HEK293 (cell line): Measurements from ENCODE around the gene SFT2D3.

ENCODE experiments used
- CTCF ChIA-PET: fragments of 350-600 bp; formaldehyde crosslinking; extraction: SDS; loops from one replicate; lab custom pipeline; 2021; ENCODE audit warnings: antibody characterized with exemption; lab: Yijun Ruan, JAX
- POLR2A ChIA-PET: fragments of 300-600 bp; formaldehyde crosslinking; extraction: SDS; loops from one replicate; lab custom pipeline; 2020; ENCODE audit warnings: antibody characterized with exemption, inconsistent platforms; lab: Yijun Ruan, JAX
- H3K27ac ChIP-seq: fragments of 200-500 bp; sonication (Bioruptor generic); 2 replicates; pipeline ENCODE4 v1.5.1; 2014; ENCODE audit warnings: low read depth, low read length, control low read depth, inconsistent platforms; ENCODE audit errors: extremely low read depth
- H3K36me3 ChIP-seq, 2 experiments: fragments of 200-500 bp in 1 of 2; sonication (Bioruptor generic) in 1 of 2; 1 replicate in 1 of 2; 2 replicates in 1 of 2; pipeline ENCODE4 v1.5.1; 2014 to 2017; ENCODE audit warnings: inconsistent platforms in 2 of 2, low read length in 2 of 2; ENCODE audit not compliant: control insufficient read depth in 2 of 2, insufficient read depth in 1 of 2
- H3K4me1 ChIP-seq: fragments of 200-500 bp; sonication (Bioruptor generic); 2 replicates; pipeline ENCODE4 v1.5.1; 2014; ENCODE audit warnings: mild to moderate bottlenecking, low read length, inconsistent platforms; ENCODE audit not compliant: control insufficient read depth, insufficient read depth
- H3K4me3 ChIP-seq: 2 replicates; pipeline ENCODE4 v1.5.1; 2011; ENCODE audit warnings: low read depth, mild to moderate bottlenecking, control low read depth, low read length, moderate library complexity
- H3K9me3 ChIP-seq: fragments of 200-500 bp; sonication (Bioruptor generic); 2 replicates; pipeline ENCODE4 v1.5.1; 2014; ENCODE audit warnings: low read depth, low read length, inconsistent platforms; ENCODE audit not compliant: control insufficient read depth, insufficient read depth
- KLF7 ChIP-seq: fragments of 450-650 bp; formaldehyde crosslinking; IDR thresholded peaks from 2 replicates; pipeline ENCODE4 v1.5.1; 2016; ENCODE audit warnings: missing biosample characterization, missing genetic modification characterization, borderline replicate concordance
- SP3 ChIP-seq: fragments of 450-650 bp; formaldehyde crosslinking; IDR thresholded peaks from 2 replicates; pipeline ENCODE4 v1.5.1; 2016; ENCODE audit warnings: missing biosample characterization, missing genetic modification characterization
- ZBTB26 ChIP-seq: fragments of 450-650 bp; formaldehyde crosslinking; optimal IDR thresholded peaks from 2 replicates; pipeline ENCODE3; 2016; ENCODE audit warnings: missing biosample characterization, mild to moderate bottlenecking, missing genetic modification characterization
- ZNF10 ChIP-seq: fragments of 450-650 bp; formaldehyde crosslinking; IDR thresholded peaks from 2 replicates; pipeline ENCODE4 v1.5.1; 2017; ENCODE audit warnings: missing biosample characterization, missing genetic modification characterization
- ZNF19 ChIP-seq: fragments of 450-650 bp; formaldehyde crosslinking; IDR thresholded peaks from 2 replicates; pipeline ENCODE4; 2016; ENCODE audit warnings: missing biosample characterization, missing genetic modification characterization, low read depth
- ZNF600 ChIP-seq: fragments of 450-650 bp; formaldehyde crosslinking; IDR thresholded peaks from 2 replicates; pipeline ENCODE4 v1.5.1; 2016; ENCODE audit warnings: missing biosample characterization, missing genetic modification characterization
- TF ChIP-seq, protein P1 (sequence below): fragments of 450-650 bp; formaldehyde crosslinking; IDR thresholded peaks from 2 replicates; pipeline ENCODE4 v1.5.1; 2016; ENCODE audit warnings: missing biosample characterization, missing genetic modification characterization
- TF ChIP-seq, protein P2 (sequence below): fragments of 450-650 bp; formaldehyde crosslinking; IDR thresholded peaks from 2 replicates; pipeline ENCODE4 v1.5.1; 2016; ENCODE audit warnings: missing biosample characterization, missing genetic modification characterization, borderline replicate concordance

SFT2D3 gene

GRCh38 chr2:127701651-127702394, 526 bp downstream of the SFT2D3 start (continued):
- TF ChIP-seq ZBTB26 (tag by site-specific recombination) = peak; percentile 76
- TF ChIP-seq, all 188 proteins: peak for 9

- peak overlapping the region; percentile 60 for H3K4me3 ChIP-seq
- H3K36me3 ChIP-seq = peaks cover 9 to 34% of the 10 kb centered on the region in 2 experiments
- H3K4me1 ChIP-seq = no peaks in the 10 kb centered on the region; the same call in 1 of the 2 replicates
- TF ChIP-seq ZNF600 = peak; percentile 76; the same call in 1 of the 2 replicates
- TF ChIP-seq, protein P1, sequence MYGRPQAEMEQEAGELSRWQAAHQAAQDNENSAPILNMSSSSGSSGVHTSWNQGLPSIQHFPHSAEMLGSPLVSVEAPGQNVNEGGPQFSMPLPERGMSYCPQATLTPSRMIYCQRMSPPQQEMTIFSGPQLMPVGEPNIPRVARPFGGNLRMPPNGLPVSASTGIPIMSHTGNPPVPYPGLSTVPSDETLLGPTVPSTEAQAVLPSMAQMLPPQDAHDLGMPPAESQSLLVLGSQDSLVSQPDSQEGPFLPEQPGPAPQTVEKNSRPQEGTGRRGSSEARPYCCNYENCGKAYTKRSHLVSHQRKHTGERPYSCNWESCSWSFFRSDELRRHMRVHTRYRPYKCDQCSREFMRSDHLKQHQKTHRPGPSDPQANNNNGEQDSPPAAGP = no peak
- TF ChIP-seq, all 188 proteins: peak for 1
- ChIA-PET CTCF (interaction anchor here (0.6 to 0.8 kb wide), 3 partner anchors 52 to 111 kb away, joined by 3 read pairs; no protein-coding TSS in a partner anchor), POLR2A (interaction anchor here (0.7 to 1.9 kb wide), 4 partner anchors 19 to 176 kb away, joined by 3 to 12 read pairs (median 4); partner anchors contain the start of genes IWS1 and LIMS2)
- peak overlapping the region; percentile 95 for H3K27ac ChIP-seq
- no peaks in the 10 kb centered on the region for H3K9me3 ChIP-seq
Measured at GRCh38 chr2:127702395-127703009, 1.2 kb downstream of the SFT2D3 start.

DNA sequence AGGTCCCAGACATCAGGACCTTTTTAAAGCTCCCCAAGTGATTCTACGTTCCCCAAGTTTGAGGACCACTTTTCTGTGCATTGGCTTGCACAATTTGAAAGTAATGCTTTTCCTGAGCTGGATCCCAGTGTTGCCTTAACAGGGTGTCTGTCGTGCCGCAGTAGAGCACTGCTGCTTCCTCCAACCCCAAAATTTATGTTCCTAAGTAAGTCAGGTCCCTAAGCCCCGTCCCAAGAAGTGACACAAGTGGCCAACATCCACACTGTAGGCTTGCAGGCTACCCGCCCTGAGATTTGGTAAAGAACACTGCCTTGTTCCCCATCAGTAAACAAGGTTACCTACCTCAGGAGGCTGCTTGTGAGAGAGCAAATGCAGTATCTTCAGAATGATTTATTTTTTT, 2.0 kb downstream of the SFT2D3 start:
- no peak overlapping the region for H3K4me3 ChIP-seq
- ChIA-PET POLR2A (interaction anchor here (1.5 kb wide), 1 partner anchor 27 kb away, joined by 3 read pairs; no protein-coding TSS in a partner anchor), CTCF (interaction anchor here (0.6 to 0.9 kb wide), 3 partner anchors 37 to 112 kb away, joined by 3 to 4 read pairs (median 3); no protein-coding TSS in a partner anchor)
- no peaks in the 10 kb centered on the region for H3K9me3 ChIP-seq
- no peak overlapping the region for H3K27ac ChIP-seq
- H3K4me1 ChIP-seq = no peaks in the 10 kb centered on the region; the same call in 1 of the 2 replicates
- TF ChIP-seq ZNF19 (no peak), ZNF10 (tag by site-specific recombination) (no peak), KLF7 (tag by site-specific recombination) (no peak), SP3 (tag by site-specific recombination) (no peak)
- TF ChIP-seq, protein P2, sequence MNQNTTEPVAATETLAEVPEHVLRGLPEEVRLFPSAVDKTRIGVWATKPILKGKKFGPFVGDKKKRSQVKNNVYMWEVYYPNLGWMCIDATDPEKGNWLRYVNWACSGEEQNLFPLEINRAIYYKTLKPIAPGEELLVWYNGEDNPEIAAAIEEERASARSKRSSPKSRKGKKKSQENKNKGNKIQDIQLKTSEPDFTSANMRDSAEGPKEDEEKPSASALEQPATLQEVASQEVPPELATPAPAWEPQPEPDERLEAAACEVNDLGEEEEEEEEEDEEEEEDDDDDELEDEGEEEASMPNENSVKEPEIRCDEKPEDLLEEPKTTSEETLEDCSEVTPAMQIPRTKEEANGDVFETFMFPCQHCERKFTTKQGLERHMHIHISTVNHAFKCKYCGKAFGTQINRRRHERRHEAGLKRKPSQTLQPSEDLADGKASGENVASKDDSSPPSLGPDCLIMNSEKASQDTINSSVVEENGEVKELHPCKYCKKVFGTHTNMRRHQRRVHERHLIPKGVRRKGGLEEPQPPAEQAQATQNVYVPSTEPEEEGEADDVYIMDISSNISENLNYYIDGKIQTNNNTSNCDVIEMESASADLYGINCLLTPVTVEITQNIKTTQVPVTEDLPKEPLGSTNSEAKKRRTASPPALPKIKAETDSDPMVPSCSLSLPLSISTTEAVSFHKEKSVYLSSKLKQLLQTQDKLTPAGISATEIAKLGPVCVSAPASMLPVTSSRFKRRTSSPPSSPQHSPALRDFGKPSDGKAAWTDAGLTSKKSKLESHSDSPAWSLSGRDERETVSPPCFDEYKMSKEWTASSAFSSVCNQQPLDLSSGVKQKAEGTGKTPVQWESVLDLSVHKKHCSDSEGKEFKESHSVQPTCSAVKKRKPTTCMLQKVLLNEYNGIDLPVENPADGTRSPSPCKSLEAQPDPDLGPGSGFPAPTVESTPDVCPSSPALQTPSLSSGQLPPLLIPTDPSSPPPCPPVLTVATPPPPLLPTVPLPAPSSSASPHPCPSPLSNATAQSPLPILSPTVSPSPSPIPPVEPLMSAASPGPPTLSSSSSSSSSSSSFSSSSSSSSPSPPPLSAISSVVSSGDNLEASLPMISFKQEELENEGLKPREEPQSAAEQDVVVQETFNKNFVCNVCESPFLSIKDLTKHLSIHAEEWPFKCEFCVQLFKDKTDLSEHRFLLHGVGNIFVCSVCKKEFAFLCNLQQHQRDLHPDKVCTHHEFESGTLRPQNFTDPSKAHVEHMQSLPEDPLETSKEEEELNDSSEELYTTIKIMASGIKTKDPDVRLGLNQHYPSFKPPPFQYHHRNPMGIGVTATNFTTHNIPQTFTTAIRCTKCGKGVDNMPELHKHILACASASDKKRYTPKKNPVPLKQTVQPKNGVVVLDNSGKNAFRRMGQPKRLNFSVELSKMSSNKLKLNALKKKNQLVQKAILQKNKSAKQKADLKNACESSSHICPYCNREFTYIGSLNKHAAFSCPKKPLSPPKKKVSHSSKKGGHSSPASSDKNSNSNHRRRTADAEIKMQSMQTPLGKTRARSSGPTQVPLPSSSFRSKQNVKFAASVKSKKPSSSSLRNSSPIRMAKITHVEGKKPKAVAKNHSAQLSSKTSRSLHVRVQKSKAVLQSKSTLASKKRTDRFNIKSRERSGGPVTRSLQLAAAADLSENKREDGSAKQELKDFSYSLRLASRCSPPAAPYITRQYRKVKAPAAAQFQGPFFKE = no peak
- peaks cover 11 to 42% of the 10 kb centered on the region in 2 experiments for H3K36me3 ChIP-seq
